Breast epithelium (tissue), 3 donors: ENCODE measurements around the gene BCAT1.

Experiments
- POLR2A ChIP-seq: fragments of 450-650 bp; IDR thresholded peaks from one replicate; pipeline ENCODE4 v1.6.1; 2016; ENCODE audit warnings: antibody characterized with exemption, mild to moderate bottlenecking, moderate library complexity
- POLR2AphosphoS5 ChIP-seq, 3 donors: sonication (generic); formaldehyde crosslinking; IDR thresholded peaks; one replicate each; pipeline ENCODE4 v1.6.1; 2017; ENCODE audit warnings: antibody characterized with exemption in 3 of 3
- TF ChIP-seq, protein P1 (sequence below), 3 donors: fragments of 450-650 bp; IDR thresholded peaks; one replicate each; pipeline ENCODE4 v1.5.1; 2016 to 2017; ENCODE audit warnings: antibody characterized with exemption in 3 of 3, mild to moderate bottlenecking in 3 of 3, moderate library complexity in 3 of 3

DNA sequence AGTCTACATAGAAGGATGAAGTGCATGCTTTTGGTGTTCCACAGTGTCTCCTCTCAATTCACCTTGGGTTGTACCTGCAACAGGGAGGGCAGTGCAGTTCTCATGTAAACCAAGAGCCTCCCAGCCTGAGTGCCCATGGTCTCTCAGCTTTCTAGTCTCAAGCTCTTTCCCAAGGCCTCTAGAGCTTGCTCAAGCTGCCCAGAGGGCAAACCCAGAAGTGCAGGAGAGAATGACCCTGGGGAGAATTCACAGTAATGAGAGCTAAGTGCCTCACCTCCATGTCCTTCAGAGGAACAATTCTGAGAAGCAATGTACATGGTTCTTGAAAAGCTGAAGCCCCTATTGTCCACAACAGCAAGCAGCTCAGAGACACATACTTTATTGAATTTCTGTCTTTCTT lies 180.5 kb downstream of the BCAT1 start:
- TF ChIP-seq, protein P1, sequence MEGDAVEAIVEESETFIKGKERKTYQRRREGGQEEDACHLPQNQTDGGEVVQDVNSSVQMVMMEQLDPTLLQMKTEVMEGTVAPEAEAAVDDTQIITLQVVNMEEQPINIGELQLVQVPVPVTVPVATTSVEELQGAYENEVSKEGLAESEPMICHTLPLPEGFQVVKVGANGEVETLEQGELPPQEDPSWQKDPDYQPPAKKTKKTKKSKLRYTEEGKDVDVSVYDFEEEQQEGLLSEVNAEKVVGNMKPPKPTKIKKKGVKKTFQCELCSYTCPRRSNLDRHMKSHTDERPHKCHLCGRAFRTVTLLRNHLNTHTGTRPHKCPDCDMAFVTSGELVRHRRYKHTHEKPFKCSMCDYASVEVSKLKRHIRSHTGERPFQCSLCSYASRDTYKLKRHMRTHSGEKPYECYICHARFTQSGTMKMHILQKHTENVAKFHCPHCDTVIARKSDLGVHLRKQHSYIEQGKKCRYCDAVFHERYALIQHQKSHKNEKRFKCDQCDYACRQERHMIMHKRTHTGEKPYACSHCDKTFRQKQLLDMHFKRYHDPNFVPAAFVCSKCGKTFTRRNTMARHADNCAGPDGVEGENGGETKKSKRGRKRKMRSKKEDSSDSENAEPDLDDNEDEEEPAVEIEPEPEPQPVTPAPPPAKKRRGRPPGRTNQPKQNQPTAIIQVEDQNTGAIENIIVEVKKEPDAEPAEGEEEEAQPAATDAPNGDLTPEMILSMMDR (IDR thresholded peaks at IDR 0.05): no peak
- TF ChIP-seq POLR2A: no peak
- TF ChIP-seq POLR2AphosphoS5 (IDR thresholded peaks at IDR 0.05): no peak
